ENCODE data around the gene TIMP2. TPM values are rescaled to one million over a fixed set of nuclear protein-coding genes. Genes with fewer than 3 reads are reported as not detected.

The TIMP2 gene
- total and polyA plus RNA-seq, 2 of the 13 experiments (the other 11 are each of a cell fraction or from before 2014, with no cell fraction given): 3.8 to 8.5 TPM

DNA sequence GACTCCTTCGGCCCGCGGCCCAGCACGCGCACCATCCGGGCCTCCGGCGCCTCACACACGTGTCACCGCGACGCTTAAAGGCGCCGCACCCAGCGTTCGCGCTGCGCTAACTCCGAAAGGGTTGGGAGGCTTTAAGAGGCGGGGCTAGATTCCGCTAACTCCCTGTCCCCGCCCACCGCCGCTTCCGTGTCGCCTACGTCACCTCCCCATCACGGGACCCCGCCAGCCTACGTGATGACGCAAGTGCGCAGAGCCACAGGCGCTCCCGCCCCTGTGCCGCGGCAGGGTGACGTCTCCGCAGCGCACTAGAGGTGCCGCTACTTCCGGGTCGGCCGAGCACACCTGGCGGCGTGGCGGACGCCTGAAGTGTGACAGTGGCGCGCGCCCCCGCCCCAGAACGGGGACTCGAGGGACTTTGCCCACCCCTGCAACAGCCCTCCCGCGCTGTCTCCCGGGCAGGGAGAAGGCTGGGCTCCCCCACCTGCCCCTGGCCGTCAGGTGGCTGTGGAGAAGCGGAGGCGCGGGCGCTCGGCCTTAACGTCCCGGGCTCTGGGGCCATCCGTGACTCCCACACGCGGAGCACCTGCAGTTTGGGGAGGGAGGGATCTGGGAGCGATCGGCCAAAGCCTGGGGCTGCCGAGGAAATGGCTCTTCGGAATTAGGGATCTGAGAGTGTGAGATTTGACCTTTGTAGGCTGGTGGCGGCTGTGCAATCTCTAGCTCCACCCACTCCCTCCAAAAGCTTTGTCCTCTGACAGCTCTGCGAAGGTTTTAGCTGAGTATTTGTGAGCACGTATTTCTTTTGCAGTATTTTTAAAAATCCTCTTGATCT, 84.2 kb downstream of the TIMP2 start, which contains the start of gene USP36 (continued):
- TF ChIP-seq ZNF547 (CRISPR knock-in tag; IDR thresholded peaks at IDR 0.05): peak; percentile 98
- TF ChIP-seq ZNF777 (CRISPR knock-in tag; IDR thresholded peaks at IDR 0.05): no peak
- TF ChIP-seq ZNF264 (CRISPR knock-in tag; IDR thresholded peaks at IDR 0.05): no peak; the same call in 1 of the 2 replicates
- TF ChIP-seq SMAD3 (CRISPR knock-in tag; IDR thresholded peaks at IDR 0.05): peak; percentile 82
- TF ChIP-seq ZNF207 (IDR thresholded peaks at IDR 0.05; ENCODE audit: borderline replicate concordance): no peak
- TF ChIP-seq ARNT (IDR thresholded peaks at IDR 0.05): no peak
- TF ChIP-seq ZNF225 (CRISPR knock-in tag; IDR thresholded peaks at IDR 0.05): peak; percentile 99
- TF ChIP-seq ZMYM2 (CRISPR knock-in tag; IDR thresholded peaks at IDR 0.05): peak; percentile 83
- TF ChIP-seq, protein P1, sequence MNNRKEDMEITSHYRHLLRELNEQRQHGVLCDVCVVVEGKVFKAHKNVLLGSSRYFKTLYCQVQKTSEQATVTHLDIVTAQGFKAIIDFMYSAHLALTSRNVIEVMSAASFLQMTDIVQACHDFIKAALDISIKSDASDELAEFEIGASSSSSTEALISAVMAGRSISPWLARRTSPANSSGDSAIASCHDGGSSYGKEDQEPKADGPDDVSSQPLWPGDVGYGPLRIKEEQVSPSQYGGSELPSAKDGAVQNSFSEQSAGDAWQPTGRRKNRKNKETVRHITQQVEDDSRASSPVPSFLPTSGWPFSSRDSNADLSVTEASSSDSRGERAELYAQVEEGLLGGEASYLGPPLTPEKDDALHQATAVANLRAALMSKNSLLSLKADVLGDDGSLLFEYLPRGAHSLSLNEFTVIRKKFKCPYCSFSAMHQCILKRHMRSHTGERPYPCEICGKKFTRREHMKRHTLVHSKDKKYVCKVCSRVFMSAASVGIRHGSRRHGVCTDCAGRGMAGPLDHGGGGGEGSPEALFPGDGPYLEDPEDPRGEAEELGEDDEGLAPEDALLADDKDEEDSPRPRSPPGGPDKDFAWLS (CRISPR knock-in tag; IDR thresholded peaks at IDR 0.05; ENCODE audit: borderline replicate concordance): peak; percentile 83; the same call in 1 of the 2 replicates
- TF ChIP-seq CENPT (CRISPR knock-in tag; IDR thresholded peaks at IDR 0.05; ENCODE audit: low read depth): 0 out of 2 replicates have a peak, but pooled peaks have one; percentile 11
- TF ChIP-seq, protein P2, sequence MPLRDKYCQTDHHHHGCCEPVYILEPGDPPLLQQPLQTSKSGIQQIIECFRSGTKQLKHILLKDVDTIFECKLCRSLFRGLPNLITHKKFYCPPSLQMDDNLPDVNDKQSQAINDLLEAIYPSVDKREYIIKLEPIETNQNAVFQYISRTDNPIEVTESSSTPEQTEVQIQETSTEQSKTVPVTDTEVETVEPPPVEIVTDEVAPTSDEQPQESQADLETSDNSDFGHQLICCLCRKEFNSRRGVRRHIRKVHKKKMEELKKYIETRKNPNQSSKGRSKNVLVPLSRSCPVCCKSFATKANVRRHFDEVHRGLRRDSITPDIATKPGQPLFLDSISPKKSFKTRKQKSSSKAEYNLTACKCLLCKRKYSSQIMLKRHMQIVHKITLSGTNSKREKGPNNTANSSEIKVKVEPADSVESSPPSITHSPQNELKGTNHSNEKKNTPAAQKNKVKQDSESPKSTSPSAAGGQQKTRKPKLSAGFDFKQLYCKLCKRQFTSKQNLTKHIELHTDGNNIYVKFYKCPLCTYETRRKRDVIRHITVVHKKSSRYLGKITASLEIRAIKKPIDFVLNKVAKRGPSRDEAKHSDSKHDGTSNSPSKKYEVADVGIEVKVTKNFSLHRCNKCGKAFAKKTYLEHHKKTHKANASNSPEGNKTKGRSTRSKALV (CRISPR knock-in tag; IDR thresholded peaks at IDR 0.05): peak; percentile 71
- peak; percentile 96 for TF ChIP-seq ARHGAP35 (CRISPR knock-in tag; IDR thresholded peaks at IDR 0.05; ENCODE audit: borderline replicate concordance)
- TF ChIP-seq SOX13 (IDR thresholded peaks at IDR 0.05): no peak; the same call in 1 of the 2 replicates
- peak in 1 of 2 experiments; percentile 75; a peak in 3 of 4 replicates for TF ChIP-seq SOX13 (CRISPR knock-in tag; conservative IDR thresholded peaks at IDR 0.05 in 1 of 2, IDR thresholded peaks at IDR 0.05 in 1 of 2)
- TF ChIP-seq, protein P3, sequence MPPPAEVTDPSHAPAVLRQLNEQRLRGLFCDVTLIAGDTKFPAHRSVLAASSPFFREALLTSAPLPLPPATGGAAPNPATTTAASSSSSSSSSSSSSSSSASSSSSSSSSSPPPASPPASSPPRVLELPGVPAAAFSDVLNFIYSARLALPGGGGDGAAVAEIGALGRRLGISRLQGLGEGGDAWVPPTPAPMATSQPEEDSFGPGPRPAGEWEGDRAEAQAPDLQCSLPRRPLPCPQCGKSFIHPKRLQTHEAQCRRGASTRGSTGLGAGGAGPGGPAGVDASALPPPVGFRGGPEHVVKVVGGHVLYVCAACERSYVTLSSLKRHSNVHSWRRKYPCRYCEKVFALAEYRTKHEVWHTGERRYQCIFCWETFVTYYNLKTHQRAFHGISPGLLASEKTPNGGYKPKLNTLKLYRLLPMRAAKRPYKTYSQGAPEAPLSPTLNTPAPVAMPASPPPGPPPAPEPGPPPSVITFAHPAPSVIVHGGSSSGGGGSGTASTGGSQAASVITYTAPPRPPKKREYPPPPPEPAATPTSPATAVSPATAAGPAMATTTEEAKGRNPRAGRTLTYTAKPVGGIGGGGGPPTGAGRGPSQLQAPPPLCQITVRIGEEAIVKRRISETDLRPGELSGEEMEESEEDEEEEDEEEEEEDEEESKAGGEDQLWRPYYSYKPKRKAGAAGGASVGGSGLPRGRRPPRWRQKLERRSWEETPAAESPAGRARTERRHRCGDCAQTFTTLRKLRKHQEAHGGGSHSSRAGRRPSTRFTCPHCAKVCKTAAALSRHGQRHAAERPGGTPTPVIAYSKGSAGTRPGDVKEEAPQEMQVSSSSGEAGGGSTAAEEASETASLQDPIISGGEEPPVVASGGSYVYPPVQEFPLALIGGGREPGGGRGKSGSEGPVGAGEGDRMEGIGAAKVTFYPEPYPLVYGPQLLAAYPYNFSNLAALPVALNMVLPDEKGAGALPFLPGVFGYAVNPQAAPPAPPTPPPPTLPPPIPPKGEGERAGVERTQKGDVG (CRISPR knock-in tag; IDR thresholded peaks at IDR 0.05; ENCODE audit: borderline replicate concordance): peak; percentile 95
- peak; percentile 92 for TF ChIP-seq MED8 (CRISPR knock-in tag; IDR thresholded peaks at IDR 0.05; ENCODE audit: insufficient replicate concordance)
- TF ChIP-seq, protein P4, sequence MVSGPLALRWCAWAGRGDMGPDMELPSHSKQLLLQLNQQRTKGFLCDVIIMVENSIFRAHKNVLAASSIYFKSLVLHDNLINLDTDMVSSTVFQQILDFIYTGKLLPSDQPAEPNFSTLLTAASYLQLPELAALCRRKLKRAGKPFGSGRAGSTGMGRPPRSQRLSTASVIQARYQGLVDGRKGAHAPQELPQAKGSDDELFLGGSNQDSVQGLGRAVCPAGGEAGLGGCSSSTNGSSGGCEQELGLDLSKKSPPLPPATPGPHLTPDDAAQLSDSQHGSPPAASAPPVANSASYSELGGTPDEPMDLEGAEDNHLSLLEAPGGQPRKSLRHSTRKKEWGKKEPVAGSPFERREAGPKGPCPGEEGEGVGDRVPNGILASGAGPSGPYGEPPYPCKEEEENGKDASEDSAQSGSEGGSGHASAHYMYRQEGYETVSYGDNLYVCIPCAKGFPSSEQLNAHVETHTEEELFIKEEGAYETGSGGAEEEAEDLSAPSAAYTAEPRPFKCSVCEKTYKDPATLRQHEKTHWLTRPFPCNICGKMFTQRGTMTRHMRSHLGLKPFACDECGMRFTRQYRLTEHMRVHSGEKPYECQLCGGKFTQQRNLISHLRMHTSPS (CRISPR knock-in tag; IDR thresholded peaks at IDR 0.05; ENCODE audit: low read depth): peak; percentile 75
- TF ChIP-seq SRY (CRISPR knock-in tag; IDR thresholded peaks at IDR 0.05): 0 out of 2 replicates have a peak, but pooled peaks have one; percentile 37
- peak; percentile 75 for TF ChIP-seq XRCC5 (optimal IDR thresholded peaks at IDR 0.05; ENCODE audit: low read length)
